GM21526 (cell line): ENCODE results near the gene SLC1A1.

Experiments used
- ATAC-seq: cut with Tn5 transposase; IDR thresholded peaks from one replicate; pipeline ENCODE4 v1.9.1; 2021; ENCODE audit warnings: moderate library complexity; ENCODE audit not compliant: unreplicated experiment, low FRiP score

SLC1A1 gene

DNA sequence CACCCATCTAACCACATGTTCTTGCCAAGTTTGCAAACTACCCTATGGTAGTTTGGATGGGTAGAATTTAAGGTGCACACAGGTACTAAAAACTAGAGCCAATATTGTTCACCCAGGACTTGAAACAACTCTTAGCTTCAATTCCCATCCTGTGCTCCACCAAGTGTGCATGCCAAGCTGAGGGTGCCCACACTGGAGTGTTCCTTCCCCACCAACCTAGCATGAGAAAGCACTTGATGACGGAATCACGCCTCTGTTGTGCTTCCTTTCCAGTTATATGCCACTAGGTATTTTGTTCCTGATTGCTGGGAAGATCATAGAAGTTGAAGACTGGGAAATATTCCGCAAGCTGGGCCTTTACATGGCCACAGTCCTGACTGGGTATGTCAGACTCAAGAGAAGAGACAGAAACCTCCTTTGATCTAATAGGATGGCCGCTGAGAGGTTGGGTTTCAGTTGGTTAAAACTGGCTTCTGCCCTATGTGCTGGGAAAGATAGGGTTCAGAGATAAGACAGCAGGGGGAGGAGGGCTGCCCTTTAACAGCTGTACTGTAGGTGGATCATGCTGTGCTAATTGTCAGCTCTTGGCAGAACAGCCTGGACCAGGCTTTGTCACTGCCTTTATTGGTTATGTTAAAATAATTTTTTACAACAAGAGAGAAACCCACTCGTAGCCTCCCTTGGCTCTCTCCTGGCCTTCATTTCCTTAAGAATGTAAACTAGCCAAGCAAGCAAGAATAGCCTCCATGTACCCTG lies 83.5 kb downstream of the SLC1A1 start:
- no peak for ATAC-seq

DNA sequence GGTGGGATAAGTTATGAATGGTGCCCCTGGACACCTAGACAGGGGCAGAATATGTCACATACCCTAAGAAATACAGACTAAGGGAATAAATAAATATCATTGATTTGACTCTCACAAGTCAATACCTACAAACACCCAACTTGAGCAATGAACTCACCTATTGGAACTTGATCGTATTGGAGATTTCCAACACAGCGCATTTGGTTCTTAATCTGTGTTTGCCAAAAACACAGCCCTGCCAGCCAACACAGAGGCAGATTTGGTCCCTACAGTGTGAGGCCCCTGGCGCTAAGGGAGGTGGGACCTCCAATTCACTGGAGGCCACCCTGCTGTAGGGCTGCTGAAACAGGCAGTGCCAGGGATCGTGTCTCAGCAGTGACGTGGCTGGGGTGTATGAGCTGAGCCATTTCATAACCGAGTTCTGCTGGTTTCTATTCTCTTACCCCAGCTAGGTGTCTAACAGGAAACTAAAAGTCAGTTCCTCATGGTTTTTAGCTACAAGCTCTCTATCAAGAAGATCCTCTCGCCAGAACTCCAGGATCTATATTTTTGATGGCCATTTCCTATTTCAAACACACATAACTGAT lies 84.5 kb downstream of the SLC1A1 start:
- peak; percentile 85 for ATAC-seq

DNA sequence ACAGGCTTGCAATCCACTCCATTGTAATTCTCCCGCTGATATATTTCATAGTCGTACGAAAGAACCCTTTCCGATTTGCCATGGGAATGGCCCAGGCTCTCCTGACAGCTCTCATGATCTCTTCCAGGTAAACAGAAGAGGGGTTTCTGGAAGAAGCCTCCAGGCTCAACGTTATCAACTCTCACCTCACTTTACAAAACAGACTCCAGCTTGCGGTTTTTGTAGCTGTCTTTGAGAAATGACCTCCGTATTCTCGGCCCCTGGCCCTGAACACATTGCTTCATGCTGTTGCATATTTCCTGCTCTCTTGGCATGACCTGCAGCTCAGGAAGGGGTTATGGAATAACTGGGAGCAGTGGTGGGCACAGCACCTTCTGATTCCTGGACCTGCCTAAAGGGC lies 85.7 kb downstream of the SLC1A1 start:
- ATAC-seq, result no peak

DNA sequence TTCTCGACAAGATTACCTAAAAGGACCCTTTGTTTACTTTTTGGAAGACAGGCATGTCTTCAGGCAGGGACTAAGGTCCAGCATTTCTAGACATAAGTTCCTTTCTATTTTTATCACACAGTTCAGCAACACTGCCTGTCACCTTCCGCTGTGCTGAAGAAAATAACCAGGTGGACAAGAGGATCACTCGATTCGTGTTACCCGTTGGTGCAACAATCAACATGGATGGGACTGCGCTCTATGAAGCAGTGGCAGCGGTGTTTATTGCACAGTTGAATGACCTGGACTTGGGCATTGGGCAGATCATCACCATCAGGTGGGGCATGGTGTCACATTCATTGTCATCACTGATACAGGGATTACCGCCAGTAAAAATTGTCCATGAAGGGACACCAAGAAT lies 86.2 kb downstream of the SLC1A1 start:
- ATAC-seq, result no peak

DNA sequence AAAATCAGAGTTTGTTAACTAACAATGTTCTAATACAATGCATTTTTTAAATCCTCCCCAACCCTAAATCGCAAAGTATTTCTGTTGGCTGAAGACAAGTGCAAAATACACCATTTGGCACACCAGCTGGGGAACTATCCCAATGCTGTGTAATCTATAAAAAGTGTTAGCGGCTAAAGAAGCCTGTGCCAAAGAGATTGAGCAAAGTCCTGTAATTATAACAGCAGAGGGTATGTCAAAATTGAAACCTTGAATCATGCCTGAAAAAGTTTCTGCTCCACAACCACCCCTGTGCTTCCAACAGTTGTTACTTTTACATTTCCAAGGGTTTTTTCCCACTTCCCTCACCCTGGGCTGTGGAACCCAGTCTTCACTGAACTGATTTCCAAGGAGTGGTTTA lies 88.7 kb downstream of the SLC1A1 start:
- ATAC-seq, result no peak

DNA sequence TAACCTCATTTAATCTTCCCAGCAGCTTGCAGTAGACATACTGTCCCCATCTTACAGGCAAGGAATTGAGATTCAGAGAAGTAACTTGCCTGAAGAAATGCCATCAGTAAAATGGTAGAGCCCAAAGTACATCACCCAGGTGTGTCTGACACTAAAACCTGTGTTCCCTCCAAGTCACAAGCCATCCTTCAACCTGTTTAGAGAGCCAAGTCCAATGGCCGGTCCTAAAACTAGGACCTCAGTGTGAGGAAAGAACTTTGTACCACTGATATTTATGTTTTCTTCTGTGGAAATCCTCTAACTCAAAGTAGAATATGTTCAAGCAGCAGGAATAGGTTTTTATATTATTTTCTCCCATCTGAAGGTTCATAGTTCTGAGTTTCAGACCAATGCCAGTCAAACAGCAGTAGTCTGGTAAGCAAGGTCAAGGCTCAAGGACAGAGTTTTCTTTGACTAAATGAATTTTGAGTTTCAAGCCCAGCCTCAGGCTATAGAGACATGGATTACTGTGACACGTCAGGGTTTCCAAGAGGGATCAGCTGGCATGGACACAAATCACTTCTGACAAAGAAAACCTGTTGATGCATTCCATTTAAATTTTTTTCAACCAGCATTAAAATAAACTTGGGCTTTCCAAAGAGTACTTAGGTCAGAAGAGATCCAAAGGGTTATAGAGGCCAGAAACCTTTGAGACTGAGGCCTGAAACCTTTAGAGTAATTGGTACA lies 90.9 kb downstream of the SLC1A1 start:
- no peak for ATAC-seq

DNA sequence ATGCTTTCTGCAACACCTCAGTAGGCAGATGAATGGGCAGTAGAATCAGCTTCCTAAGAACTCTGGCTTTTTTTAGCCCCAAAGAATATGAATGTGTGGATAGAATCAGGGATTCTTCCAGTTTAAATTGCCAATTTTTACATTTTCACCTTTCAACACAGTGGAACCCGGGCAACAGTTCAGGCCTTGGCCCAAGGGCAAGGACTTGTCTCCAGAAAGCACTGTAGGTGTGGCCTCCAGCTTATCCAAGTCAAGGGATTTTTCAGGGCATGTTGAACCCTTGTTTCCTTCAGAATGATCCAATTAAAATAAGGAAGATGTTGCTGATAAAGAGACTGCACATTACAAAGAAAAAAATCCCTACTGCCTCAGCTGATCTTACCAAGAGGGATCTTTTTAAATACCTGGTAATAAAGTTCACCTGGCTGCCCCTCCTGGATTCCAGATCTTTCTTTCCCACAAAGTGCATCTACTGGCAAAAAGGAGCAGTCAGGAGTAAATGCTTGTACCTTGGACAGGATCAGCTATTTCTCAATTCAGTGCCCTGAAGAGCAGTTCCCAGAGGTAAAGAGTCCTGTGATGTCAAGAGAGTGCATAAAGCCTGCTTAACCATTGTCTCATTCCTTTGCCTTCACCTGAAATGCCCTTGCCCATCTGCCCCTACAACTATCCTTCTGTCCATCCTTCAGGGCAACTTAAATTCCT lies 91.7 kb downstream of the SLC1A1 start:
- ATAC-seq, result no peak

DNA sequence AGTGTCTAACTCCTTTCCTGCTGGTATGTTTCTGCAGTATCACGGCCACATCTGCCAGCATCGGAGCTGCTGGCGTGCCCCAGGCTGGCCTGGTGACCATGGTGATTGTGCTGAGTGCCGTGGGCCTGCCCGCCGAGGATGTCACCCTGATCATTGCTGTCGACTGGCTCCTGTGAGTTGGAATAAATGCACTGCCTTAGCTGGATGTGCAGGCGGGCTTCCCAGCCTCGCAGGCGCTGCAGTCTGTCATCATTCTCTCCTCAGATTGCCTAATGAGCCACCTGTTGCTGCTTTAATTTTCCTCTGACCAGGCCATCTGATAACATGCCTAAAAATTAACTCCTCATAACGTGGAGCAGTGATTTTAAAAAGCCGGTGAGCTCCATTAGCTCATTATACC lies 92.7 kb downstream of the SLC1A1 start:
- no peak for ATAC-seq

DNA sequence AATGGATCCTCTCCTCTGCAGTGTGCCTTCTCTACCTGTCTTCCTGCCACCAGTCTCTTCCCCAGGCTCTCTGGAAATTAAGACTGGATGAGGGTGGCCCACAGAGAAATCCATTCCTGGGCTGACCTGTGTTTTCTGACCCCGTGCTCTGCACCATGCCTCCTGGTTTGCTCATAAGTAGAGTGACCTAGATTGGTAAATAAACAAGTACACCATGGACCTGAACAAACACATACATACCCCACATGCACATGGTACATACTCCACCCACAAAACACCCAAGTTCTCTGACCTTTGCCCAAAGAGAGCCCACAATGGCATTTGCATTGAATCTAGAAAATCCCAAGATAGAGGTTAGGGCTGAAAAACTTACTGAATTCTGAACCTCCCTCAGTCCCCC lies 94.4 kb downstream of the SLC1A1 start:
- no peak for ATAC-seq

DNA sequence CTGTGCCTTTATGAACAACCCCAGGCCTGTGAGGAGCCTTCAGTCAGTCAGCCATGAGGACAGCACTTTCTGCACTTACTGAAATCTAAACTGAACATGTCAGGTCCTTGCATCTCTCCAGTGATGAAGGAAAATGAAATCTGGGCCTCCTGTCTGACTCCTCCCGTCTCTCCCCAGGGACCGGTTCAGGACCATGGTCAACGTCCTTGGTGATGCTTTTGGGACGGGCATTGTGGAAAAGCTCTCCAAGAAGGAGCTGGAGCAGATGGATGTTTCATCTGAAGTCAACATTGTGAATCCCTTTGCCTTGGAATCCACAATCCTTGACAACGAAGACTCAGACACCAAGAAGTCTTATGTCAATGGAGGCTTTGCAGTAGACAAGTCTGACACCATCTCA lies 94.9 kb downstream of the SLC1A1 start:
- no peak for ATAC-seq

DNA sequence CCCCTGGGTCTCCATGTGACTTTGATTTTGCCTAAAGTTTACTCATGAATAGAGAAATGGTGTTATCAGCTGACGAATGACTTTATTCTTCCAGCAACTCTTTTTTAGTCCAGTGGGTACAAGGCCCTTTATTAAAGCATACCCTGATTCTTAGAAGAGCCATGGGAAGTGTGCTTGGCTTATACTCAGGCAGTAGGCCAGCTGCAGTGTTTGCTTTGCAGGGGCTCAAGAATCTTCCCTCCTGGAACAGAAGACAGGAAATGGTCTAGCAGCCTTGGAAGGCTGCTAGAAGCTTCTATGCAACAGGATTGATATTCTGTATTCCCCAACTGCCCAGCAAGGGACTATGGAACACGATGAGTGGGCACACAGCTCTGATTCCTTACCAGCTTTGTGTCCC lies 98.5 kb downstream of the SLC1A1 start:
- no peak for ATAC-seq

DNA sequence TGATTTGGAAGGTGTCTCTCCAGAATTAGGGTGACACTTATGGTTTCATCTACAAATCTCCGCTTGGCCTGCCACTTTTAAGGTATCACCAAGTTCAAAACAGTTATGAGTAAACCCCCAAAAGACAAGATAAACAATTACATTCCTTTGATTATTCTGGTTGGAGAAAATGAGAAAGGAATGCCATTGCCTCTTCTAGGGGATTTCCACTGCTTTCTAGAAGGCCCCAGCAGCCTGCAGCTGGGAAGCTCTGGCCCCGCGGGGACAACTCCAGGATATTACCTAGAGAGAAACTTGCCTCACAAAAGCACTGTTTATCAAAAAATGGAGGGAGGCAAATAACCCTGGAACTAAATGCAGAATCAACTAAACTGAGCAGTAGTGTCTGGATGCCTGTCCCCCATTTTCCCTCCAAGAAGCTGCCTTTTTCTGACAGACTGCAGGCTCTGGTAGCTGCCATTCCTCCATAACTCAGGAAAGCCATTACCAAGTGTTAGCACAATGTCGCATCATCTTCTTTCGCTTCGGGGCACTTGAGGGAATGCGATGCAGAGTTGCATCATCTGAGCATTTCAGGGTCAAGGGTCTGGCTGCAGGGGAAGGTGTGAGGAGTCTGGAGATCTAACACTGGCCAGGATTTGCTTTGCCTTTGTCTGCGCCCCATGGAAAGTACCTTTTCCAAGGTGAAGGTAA lies 100.3 kb downstream of the SLC1A1 start:
- ATAC-seq, result no peak

DNA sequence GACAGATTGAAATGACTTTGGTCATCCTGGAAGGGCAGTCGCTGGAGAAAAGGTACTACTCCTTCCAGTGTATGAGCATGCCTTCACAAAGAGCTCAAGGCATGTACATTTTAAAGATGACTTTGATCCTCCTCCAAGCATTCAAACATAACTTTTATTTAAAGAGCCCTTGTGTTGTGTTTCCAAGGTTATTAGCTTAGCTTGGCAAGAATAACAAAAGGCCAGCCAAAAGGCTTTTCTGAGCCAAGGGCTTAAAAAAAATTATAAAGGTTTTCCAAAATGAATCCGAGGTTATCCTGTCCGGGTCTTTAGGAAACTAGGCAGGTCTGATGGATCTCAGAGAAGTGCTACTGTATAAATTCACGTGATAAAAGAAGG lies 100.8 kb downstream of the SLC1A1 start:
- ATAC-seq, result no peak

DNA sequence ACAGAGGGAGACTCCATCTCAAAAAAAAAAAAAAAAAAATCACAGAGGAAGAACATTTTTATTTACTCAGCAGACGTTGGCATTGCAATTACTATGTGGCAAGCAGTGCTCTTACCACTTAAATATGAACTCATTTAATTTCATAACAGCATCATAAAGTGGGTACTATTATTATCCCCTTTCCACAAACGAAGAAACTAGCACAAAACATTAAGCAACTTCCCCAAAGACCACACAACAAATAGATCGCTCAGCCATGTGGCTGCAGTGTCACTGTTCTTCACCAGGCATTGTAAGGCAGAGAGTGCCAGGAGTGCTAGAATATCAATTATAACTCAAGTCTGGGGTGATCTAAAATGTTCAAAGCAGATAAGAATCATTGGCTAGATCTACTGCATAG lies 102.0 kb downstream of the SLC1A1 start:
- no peak for ATAC-seq

DNA sequence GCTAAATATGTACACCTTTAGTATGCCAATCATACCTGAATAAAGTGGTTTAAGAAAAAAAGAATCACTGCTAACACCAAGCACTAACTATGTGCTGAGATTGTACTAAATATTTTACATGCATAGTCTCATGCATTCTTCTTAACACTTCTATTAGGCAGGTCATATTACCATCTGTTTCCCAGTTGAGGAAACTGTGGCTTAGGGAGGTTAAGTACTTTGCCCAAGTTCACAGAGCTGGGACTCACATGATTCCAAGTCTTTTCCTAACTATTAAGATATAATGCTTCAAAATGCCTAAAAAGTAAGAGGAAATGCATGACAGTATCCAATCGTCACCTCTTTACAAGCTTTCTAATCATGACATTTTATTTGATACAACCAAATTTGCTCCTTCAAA lies 102.6 kb downstream of the SLC1A1 start:
- no peak for ATAC-seq

DNA sequence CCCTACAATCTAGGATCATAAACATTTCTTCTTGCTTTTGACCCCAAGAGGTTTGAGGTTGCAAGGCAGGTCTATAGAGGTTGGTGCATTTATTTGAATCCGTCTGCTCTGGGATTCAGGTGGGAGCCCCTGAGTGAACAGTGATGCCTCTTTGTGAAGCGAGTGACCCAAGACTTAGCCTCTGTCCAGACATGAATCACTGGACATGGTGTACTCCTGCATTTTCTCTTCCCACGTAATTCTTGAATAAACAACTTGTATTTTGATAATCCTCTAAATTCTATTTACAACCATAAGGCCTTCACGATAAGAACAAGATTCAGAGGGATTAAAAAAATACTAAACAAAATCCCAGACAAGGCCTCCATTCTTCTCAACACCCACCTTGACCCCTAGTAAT lies 104.3 kb downstream of the SLC1A1 start:
- ATAC-seq, result no peak

DNA sequence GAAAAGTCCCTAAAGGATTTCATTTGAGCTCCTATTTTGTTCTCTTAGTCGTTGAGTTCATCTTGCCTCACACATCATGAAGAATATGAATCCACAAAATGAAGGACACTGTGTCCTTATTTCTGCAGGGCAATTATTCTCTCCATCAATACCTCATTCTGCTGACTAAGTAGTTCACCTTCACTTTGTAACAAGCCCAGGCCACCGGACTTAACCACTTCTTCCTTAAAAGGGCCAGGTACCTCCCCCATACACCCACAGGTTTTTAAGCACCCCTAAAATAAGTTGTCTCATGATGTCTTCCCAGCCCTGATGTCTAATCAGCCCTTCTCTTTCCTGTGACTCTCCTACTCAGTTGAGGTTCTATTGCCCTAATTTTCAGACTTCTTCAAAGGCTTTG lies 104.7 kb downstream of the SLC1A1 start:
- no peak for ATAC-seq

DNA sequence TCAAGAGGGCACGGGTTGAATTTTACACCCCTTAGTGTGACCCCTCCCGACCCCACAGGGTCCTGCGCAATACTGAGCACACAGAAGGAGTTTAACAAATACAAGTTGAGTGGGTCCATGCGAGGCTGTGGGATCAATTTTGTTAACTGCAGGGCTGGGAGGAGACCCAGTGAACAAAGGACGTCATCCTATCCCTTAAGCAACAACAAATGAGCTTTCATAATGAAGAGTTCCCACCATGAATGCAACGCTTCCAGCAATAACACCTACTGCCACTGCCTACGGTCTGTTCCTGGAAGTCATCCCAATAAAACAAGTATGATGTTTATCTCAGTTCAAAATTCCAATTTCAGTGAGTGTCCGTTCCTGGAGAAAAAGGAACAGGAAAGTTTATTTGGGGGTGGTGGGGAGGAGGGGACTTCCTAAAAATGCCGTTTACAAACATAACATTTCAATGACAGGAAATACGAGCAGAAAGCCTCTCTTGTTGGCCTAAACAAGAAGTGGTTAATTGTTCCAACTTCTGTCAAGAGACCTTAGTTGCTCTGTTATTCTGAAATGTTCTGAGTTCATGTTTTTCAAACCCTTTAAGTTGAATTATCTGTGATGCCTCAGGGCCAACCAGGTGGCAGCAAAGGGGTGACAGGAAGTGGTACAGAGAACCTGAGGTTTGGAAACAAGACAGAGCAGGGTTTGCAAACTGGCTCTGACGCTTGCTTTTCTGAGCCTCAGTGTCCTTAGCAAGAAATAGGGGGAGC lies 106.1 kb downstream of the SLC1A1 start:
- peak; percentile 64 for ATAC-seq

DNA sequence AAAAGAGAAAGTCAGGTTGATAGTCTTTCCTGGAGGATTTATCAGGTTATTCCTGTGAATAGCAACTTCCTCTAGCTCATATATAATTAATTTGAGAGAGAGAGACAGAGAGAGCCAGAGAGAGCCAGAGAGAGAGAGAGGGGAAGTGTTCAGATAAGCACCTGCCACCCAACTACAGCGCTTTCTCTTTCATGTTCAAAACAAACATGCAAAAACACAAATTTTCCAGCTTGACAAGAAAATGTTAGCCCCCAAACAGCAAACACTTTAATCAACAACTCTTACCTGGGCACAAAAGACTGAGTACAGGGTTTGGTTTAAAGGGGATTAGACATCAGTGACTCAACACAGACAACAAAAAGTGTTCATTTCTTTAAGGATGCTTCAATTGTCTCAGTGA lies 110.1 kb downstream of the SLC1A1 start:
- no peak for ATAC-seq

DNA sequence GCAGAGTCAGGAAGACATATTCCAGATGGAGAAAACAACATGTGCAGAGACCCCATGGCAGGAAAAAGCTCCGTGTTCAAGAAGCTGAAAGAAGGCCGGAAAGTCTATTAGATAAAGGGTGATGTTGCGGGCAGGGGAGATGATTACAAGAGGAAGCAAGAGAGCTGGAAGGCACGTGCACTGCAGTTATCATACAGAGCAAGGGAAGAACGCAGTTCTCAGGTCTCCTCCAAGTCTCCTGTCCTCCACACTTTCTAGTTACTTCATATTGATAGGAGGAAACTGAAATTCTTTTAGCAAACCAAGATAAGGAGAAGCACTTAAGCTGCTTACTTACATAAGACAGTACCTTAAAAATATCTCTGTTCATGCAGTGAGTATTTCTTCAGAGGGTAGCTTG lies 113.6 kb downstream of the SLC1A1 start:
- ATAC-seq, result no peak
